CD4-positive, alpha-beta T cell treated with Interleukin-12 subunit alpha and Interleukin-12 subunit beta, for 1 hour (primary cell): ENCODE measurements around the gene FAM50B.
"Not testable (repeated sequence)": the region's sequence is repeated elsewhere in the genome, so short reads cannot be mapped to it uniquely, and the experiment has no call there.

Source experiments
- DNase-seq: peaks from one replicate; pipeline ENCODE4 v3.0.0-alpha.2; 2020

Gene FAM50B

DNA sequence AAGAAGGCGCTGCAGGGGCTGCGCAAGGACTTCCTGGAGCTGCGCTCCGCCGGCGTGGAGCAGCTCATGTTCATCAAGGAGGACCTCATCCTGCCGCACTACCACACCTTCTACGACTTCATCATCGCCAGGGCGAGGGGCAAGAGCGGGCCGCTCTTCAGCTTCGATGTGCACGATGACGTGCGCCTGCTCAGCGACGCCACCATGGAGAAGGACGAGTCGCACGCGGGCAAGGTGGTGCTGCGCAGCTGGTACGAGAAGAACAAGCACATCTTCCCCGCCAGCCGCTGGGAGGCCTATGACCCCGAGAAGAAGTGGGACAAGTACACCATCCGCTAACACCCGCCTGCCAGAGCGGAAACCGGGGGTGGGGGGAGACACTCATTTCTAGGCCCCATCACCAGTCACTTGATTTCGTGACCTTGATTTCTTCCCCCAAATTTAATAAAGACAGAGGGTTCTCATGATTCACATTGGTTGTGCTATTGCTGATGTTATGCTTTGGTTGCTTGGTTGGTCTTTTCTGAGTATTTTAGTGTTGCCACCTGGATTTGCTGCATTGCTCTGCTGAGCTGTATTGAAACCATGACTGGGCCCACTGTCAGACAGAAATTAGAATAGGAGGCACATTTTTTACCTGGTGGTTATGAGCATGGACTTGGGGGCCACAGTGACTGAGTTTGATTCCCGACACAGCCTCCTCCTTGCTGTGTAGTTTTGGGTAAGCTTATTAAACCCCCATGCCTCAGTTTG, 1.5 kb downstream of the FAM50B start:
- DNase-seq: peak; percentile 23

GRCh38 chr6:3851839-3852238, 2.7 kb downstream of the FAM50B start:
- no peak for DNase-seq

DNA sequence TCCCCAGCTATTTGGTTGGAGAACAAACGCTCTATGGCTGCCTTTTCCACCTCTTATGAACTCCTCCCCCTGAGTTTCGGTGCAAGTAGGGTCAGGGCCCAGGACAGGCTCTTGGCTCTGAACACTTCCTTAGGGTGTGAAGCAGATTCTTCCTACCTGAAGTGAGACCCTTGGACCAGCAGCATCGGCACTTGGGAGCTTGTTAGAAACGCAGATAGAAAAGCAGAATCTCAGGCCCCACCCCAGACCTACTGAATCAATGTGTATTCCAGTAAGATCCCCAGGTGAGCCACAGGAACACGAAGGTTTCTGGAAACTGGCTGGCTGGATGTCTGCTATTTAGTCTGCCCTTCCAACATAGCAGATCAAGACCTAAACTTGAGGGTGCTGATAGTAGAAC, 3.2 kb downstream of the FAM50B start:
- DNase-seq: no peak

DNA sequence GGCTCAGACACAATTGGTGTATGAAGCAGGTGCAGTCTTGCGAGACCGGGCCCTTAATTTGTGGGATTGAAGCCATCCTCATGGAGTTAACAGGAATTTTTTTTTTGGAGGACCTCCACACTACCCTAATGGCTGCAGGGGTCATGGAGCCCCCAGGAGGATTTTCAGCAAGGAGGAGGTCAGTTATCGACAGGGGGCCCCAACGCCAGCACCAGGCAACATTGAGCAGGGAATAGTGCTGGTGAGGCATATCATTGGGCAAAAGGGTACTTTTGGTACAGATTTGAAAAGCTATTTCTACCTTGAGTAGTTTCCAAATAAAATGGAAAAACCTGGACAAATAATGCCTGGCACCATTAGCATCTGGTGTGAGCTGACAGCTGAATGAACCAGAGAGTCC, 6.7 kb downstream of the FAM50B start:
- DNase-seq: no peak

- DNase-seq: no peak
Measured at GRCh38 chr6:3856576-3856975, 7.4 kb downstream of the FAM50B start.

GRCh38 chr6:3857468-3858456, 8.6 kb downstream of the FAM50B start:
- DNase-seq: no peak

DNA sequence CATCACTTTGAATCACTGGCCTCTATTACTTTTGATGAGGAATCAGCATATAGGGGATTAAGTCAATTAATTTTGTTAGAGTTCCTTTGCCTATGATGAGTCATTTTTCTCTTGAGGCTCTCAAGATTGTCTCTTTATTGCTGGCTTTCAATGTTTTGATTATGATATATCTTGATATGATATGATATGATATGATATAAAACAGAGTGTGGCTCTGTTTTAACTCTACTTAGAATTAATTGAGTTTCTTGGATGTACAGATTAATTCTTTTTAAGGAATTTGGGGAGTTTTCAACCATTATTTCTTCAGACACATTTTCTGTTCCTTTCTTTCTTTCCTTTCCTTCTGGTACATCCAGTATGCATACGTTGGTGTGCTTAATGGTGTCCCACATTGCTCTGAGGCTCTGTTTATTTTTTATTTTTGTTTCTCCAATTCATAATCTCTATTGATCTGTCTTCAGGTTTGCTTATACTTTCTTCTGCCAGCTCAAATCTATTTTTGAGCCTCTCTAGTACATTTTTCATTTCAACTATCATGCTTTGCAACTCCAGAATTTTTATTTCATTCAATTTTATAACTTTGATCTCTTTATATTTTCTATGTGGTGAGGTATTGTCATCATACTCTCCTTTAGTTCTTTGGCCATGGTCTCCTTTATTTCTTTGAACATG, 10.8 kb downstream of the FAM50B start:
- no peak for DNase-seq

GRCh38 chr6:3861424-3861823, 12.3 kb downstream of the FAM50B start:
- DNase-seq: no peak

DNA sequence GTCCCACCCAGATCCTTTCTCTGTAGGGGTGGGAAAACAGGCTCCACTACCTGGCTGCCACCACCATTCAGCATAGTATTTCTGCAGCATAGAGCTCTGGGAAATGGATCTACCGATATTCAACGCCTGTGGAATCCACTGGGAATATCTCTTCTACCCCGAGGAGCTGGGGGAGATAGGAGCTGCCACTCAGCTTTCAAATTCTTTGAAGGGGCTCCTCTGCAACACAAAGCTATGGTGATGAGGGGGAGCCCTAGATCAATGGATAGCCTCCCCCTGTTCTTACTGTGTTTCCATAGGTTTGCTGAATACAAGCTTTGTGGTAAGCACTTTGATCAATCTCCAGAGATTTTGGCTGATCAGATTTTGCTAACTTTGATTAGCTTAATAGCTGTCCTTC, 12.9 kb downstream of the FAM50B start:
- no peak for DNase-seq

DNA sequence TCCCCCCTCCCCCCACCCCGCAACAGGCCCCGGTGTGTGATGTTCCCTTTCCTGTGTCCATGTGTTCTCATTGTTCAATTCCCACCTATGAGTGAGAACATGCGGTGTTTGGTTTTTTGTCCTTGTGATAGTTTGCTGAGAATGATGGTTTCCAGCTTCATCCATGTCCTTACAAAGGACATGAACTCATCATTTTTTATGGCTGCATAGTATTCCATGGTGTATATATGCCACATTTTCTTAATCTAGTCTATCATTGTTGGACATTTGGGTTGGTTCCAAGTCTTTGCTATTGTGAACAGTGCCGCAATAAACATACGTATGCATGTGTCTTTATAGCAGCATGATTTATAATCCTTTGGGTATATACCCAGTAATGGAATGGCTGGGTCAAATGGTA, 14.1 kb downstream of the FAM50B start:
- DNase-seq: not testable (repeated sequence)

- DNase-seq: no peak
Measured at GRCh38 chr6:3865463-3865862, 16.3 kb downstream of the FAM50B start.

DNA sequence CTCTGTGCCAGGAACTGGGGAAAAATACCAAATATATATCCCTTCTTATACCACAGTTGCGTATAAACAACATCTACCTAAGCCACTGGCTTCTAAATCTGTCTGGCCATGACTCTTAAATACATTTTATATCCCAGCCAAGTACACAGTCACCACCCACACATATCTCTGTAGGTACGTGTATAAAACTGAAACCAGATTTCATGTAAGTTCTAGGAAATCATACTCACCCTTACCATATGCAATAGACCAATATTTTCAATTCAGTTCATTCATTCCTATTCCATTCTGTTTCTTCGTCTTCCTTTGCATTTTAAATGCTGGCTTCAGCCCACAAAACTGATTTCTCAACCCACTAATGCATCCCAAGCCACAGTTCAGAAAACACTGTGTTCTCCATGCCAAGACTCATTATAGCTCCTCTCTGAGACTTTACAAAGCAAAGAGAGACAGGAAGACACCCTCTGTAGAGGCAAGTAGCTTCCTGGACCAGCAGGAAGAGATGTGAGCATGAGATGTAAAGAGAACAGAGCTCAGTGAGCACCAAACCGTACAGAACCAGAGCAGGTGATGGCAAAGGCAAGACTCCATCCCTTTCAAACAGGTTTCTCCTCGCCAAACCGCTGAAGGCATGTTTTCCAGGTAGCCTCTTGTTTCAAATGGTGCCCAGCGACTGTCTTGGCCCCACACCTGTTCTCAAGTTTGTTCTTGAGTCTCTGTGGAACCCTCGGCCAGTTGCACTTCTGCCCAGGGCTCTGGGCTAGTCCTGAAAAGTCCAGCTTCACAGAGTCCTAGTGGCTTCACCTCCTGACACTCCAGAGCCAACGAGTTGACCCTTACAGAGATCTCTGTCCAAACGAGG, 18.7 kb downstream of the FAM50B start:
- DNase-seq: no peak

DNA sequence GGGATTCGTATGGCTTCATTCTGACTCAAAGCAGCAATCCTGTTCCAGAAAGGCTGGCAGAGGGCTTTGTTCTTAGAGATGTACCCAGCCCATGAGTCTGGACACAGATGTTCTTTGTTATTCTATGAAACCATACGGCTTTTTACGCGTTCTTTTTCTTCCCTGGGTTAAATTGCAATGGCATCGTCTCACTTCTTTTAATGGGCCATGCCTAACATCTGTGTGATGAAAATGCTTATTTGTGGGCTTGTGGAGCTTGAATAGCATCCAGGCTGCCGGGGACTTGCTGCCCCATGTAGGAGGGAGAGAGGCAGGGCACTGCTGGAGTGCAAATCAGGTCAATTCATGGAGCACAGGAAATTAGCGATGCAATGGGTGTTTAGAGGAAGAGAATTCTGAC, 19.4 kb downstream of the FAM50B start:
- no peak for DNase-seq

- no peak for DNase-seq
Measured at GRCh38 chr6:3869284-3869631, 20.1 kb downstream of the FAM50B start.

GRCh38 chr6:3869632-3870527, 20.7 kb downstream of the FAM50B start:
- no peak for DNase-seq

DNA sequence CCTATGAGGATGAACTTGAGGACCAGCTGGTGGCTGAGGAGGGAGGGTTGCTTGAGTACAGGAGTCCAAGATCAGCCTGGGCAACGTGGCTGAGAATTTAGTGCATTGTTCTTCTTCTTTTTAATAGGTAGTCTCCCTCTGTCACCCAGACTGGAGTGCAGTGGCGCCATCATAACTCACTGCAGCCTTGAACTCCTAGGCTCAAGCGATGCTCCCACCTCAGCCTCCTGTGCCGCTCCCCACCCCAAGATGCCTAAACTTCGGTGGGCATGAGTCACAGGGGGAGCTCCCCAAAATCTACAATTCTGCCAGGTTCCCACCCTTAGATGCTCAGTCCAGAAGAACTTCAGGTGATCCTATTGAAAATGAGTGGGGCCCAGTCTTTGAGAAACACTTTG, 21.4 kb downstream of the FAM50B start:
- no peak for DNase-seq

- no peak for DNase-seq
Measured at GRCh38 chr6:3871515-3871914, 22.3 kb downstream of the FAM50B start.

DNA sequence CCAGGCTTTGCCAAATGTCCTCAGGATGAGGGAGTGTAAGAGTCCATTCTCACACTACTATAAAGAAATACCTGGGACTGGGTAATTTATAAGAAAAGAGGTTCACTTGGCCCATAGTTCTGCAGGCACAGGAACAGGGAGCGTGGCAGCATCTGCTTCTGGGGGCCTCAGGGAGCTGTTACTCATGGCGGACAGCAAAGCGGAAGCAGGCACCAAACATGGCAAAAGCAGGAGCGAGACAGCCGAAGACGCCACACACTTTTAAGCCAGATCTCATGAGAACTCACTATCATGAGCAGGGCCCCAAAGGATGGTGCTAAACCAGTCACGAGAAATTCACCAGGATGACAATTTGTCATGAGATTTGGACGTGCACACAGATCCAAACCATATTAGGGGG, 22.8 kb downstream of the FAM50B start:
- DNase-seq: no peak

DNA sequence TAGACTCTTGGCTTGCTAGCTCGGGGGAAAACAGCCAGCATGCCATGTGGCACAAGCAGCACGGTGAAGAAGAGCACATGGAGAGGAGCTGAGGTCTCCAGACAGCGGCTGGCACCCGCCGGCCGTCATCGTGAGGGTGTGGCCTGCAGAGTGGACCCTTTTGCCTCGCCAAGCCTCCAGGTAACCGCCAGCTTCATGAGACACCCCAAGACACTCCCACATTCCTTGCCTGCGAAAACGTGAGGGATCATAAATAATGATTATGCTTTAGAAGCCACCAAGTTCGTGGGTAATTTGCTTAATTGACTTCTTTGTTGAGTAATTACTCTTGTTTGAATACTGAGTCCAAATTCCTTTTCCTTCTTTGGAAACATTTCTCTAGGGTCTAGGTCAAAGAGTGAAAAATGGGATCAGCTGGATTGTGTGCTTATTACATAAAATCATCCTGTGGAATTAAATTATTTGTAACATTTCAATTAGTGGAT, 23.2 kb downstream of the FAM50B start:
- no peak for DNase-seq

- DNase-seq: no peak
Measured at GRCh38 chr6:3873051-3873450, 23.9 kb downstream of the FAM50B start.

DNA sequence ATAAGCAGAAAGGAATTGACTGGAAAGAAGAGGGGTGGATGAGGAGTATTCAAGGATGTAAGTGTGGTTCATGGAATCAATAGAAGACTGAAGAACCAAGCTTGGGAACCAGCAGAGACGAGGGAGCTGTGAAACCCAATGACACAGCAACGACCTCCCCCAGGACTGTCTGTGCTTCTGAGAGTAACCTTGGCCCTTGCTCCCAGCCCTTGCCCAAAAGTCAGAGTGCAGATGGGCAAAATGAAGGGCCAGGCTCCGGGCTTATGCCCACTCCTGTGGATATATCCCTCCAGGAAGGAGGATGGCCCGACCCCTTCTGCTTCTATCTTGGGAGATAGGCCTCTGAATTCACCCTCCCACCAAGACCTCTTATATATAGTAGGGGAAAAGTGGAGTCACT, 24.9 kb downstream of the FAM50B start:
- DNase-seq: no peak
